IMR-90 (cell line): ENCODE results near the gene TRIM33.

Experiments
- BHLHE40 ChIP-seq: fragments of 150-350 bp; IDR thresholded peaks from 2 replicates; pipeline ENCODE4 v1.6.1; 2016; ENCODE audit warnings: mild to moderate bottlenecking, low read depth, low read length
- CEBPB ChIP-seq: IDR thresholded peaks from 2 replicates; pipeline ENCODE4 v1.6.1; 2012; ENCODE audit warnings: low read depth, low read length, improper control_type of control experiment
- FOS ChIP-seq: fragments of 150-350 bp; IDR thresholded peaks from 2 replicates; pipeline ENCODE4 v1.6.1; 2016; ENCODE audit warnings: low read depth, low read length
- MAFK ChIP-seq: IDR thresholded peaks from 2 replicates; pipeline ENCODE4 v1.6.1; 2012; ENCODE audit warnings: low read depth, low read length, improper control_type of control experiment
- MXI1 ChIP-seq: IDR thresholded peaks from 2 replicates; pipeline ENCODE4 v1.6.1; 2012; ENCODE audit warnings: low read depth, mild to moderate bottlenecking, low read length, moderate library complexity, borderline replicate concordance
- POLR2A ChIP-seq: IDR thresholded peaks from 2 replicates; pipeline ENCODE4 v1.6.1; 2012; ENCODE audit warnings: mild to moderate bottlenecking, low read depth, low read length
- RAD21 ChIP-seq: IDR thresholded peaks from 2 replicates; pipeline ENCODE4 v1.6.1; 2012; ENCODE audit warnings: low read length, improper control_type of control experiment
- RFX5 ChIP-seq: IDR thresholded peaks from 2 replicates; pipeline ENCODE4 v1.8.0; 2012; ENCODE audit warnings: low read depth, mild to moderate bottlenecking, low read length, moderate library complexity
- SMC3 ChIP-seq: fragments of 150-350 bp; IDR thresholded peaks from 2 replicates; pipeline ENCODE4 v1.6.1; 2016; ENCODE audit warnings: low read depth, mild to moderate bottlenecking, antibody characterized with exemption, low read length, moderate library complexity
- TF ChIP-seq, protein P1 (sequence below): conservative IDR thresholded peaks from 2 replicates; pipeline ENCODE4 v1.5.1; 2012; ENCODE audit warnings: mild to moderate bottlenecking, low read depth, low read length, improper control_type of control experiment

DNA sequence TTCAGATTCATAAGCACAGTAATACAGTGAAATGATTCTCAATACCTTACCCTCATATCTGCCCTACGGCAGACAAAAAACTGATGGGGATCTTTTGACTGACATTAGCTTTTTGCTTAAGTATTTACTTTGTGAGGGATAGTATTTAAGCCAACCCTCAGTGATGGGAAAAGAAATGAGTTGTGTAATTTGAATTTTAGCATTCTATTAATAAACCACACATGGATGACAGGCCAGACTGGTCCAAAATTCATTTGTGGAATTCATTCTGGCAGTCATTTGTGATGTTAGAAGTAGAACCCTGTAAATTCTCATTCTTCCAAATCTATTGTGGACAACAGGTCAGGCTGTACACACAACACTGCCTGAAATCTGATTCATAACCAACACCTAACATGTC lies 14.9 kb downstream of the TRIM33 start:
- TF ChIP-seq, protein P1, sequence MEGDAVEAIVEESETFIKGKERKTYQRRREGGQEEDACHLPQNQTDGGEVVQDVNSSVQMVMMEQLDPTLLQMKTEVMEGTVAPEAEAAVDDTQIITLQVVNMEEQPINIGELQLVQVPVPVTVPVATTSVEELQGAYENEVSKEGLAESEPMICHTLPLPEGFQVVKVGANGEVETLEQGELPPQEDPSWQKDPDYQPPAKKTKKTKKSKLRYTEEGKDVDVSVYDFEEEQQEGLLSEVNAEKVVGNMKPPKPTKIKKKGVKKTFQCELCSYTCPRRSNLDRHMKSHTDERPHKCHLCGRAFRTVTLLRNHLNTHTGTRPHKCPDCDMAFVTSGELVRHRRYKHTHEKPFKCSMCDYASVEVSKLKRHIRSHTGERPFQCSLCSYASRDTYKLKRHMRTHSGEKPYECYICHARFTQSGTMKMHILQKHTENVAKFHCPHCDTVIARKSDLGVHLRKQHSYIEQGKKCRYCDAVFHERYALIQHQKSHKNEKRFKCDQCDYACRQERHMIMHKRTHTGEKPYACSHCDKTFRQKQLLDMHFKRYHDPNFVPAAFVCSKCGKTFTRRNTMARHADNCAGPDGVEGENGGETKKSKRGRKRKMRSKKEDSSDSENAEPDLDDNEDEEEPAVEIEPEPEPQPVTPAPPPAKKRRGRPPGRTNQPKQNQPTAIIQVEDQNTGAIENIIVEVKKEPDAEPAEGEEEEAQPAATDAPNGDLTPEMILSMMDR = no peak
- no peak for TF ChIP-seq POLR2A
- TF ChIP-seq MXI1 = no peak
- no peak for TF ChIP-seq SMC3
- TF ChIP-seq BHLHE40 = no peak
- no peak for TF ChIP-seq RAD21
- no peak for TF ChIP-seq RFX5
- TF ChIP-seq FOS = no peak
- TF ChIP-seq CEBPB = no peak
- TF ChIP-seq MAFK = no peak
